Natural killer cell (primary cell): ENCODE results near the gene MTR. TPM values are rescaled to one million over a fixed set of nuclear protein-coding genes. Genes with fewer than 3 reads are reported as not detected.

Source experiments
- ATAC-seq, 3 donors: fragments of 150-1000 bp in 2 of 3; fragments of 200-7000 bp in 1 of 3; cut with Tn5 transposase; 1 replicate in 1 of 3; 2 replicates in 2 of 3; pipeline ENCODE4 v1.10.0; 2021; ENCODE audit warnings: mild to moderate bottlenecking in 2 of 3, moderate library complexity in 2 of 3
- DNase-seq, 2 donors: peaks; one replicate each; pipeline versions ENCODE4 v3.0.0 to v3.0.0-alpha.2; 2013 to 2021; ENCODE audit warnings: mixed read lengths in 1 of 2
- H3K27ac ChIP-seq: one replicate; pipeline ENCODE4 v1.5.1; 2013; ENCODE audit warnings: mild to moderate bottlenecking, low read length
- H3K27me3 ChIP-seq: one replicate; pipeline ENCODE4 v1.6.1; 2013; ENCODE audit warnings: low read length; ENCODE audit not compliant: control insufficient read depth, insufficient read depth
- H3K36me3 ChIP-seq: one replicate; pipeline ENCODE4 v1.6.1; 2013; ENCODE audit warnings: low read length; ENCODE audit not compliant: control insufficient read depth, insufficient read depth
- H3K4me1 ChIP-seq: one replicate; pipeline ENCODE4 v1.6.1; 2013; ENCODE audit warnings: low read length; ENCODE audit not compliant: control insufficient read depth, insufficient read depth
- H3K4me3 ChIP-seq: one replicate; pipeline ENCODE4 v1.5.1; 2013; ENCODE audit warnings: low read length
- H3K9me3 ChIP-seq: one replicate; pipeline ENCODE4 v1.6.1; 2013; ENCODE audit warnings: low read length; ENCODE audit not compliant: control insufficient read depth, insufficient read depth
- H3K27ac Mint-ChIP-seq, 2 donors: one replicate each; pipeline ENCODE4 v1.8.0; 2022; ENCODE audit warnings: mild to moderate bottlenecking in 2 of 2, mixed read lengths in 2 of 2, moderate library complexity in 1 of 2
- H3K27me3 Mint-ChIP-seq, 2 donors: one replicate each; pipeline ENCODE4 v1.8.0; 2022; ENCODE audit warnings: low read depth in 2 of 2, mixed read lengths in 2 of 2
- H3K36me3 Mint-ChIP-seq: one replicate; pipeline ENCODE4 v1.8.0; 2022; ENCODE audit warnings: mixed read lengths
- H3K4me1 Mint-ChIP-seq, 2 donors: one replicate each; pipeline ENCODE4 v1.8.0; 2022; ENCODE audit warnings: mixed read lengths in 2 of 2
- H3K4me3 Mint-ChIP-seq: one replicate; pipeline ENCODE4 v1.8.0; 2022; ENCODE audit warnings: mild to moderate bottlenecking, moderate library complexity, mixed read lengths
- H3K9me3 Mint-ChIP-seq, 2 donors: one replicate each; pipeline ENCODE4 v1.8.0; 2022; ENCODE audit warnings: mixed read lengths in 2 of 2
- WGBS: methylation state at CpG from one replicate; pipeline ENCODE4 v1.1.7; 2013; ENCODE audit warnings: missing lambda C conversion rate; ENCODE audit not compliant: insufficient coverage; 5-methylcytosine and 5-hydroxymethylcytosine counted together
- intact Hi-C: fragments of 100-400 bp; cut with micrococcal nuclease; formaldehyde crosslinking; loops from one replicate; pipeline ENCODE4 v1.14.2; 2022
- total RNA-seq, 4 donors: library from RNA; stranded (reverse); fragments of 120-200 nt in 1 of 4; gene quantifications; one replicate each; pipeline versions ENCODE4 v1.2.3 to v1.2.4, GENCODE V29; 2013 to 2022
- TF ChIP-seq, protein P1 (sequence below): fragments of 200-600 bp; IDR thresholded peaks from one replicate; pipeline ENCODE4 v1.8.0; 2022; ENCODE audit warnings: antibody characterized with exemption

MTR gene
- total RNA-seq, 3 donors from 2014 or later (not counting 1 experiment from before 2014, with no cell fraction given) = 28.4 to 41.1 (median 38.4) TPM

DNA sequence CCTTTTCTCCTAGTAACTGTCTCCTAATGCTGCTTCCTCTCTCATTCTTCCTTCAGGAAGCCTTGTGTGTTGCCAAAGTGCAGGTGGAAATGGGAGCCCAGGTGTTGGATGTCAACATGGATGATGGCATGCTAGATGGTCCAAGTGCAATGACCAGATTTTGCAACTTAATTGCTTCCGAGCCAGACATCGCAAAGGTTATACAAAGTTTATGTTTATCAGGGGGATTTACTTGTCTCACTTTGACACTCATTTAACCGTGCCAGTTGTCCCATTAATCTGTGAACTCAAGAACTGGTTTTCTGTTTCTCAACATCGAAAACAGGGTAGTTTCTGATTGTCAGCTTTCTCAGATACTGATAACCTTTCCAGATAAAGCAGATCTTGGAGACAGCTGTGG, 40.4 kb downstream of the MTR start:
- intact Hi-C loops = no loop called here
- TF ChIP-seq, protein P1, sequence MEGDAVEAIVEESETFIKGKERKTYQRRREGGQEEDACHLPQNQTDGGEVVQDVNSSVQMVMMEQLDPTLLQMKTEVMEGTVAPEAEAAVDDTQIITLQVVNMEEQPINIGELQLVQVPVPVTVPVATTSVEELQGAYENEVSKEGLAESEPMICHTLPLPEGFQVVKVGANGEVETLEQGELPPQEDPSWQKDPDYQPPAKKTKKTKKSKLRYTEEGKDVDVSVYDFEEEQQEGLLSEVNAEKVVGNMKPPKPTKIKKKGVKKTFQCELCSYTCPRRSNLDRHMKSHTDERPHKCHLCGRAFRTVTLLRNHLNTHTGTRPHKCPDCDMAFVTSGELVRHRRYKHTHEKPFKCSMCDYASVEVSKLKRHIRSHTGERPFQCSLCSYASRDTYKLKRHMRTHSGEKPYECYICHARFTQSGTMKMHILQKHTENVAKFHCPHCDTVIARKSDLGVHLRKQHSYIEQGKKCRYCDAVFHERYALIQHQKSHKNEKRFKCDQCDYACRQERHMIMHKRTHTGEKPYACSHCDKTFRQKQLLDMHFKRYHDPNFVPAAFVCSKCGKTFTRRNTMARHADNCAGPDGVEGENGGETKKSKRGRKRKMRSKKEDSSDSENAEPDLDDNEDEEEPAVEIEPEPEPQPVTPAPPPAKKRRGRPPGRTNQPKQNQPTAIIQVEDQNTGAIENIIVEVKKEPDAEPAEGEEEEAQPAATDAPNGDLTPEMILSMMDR = no peak
- Mint-ChIP-seq H3K4me1 (no peaks in the 10 kb centered on the region), H3K36me3 (peaks cover 27% of the 10 kb centered on the region), H3K27ac (no peak overlapping the region), H3K9me3 (no peaks in the 10 kb centered on the region), H3K4me3 (no peak overlapping the region), H3K27me3 (no peaks in the 10 kb centered on the region)
- H3K27ac ChIP-seq = no peak overlapping the region
- DNase-seq (no peak), ATAC-seq (no peak)
- H3K4me1 ChIP-seq = no peaks in the 10 kb centered on the region
- H3K27me3 ChIP-seq = no peaks in the 10 kb centered on the region
- 87% methylated on average over 4 of the region's 4 CpGs for WGBS
- H3K4me3 ChIP-seq = no peak overlapping the region
- no peaks in the 10 kb centered on the region for H3K9me3 ChIP-seq
- H3K36me3 ChIP-seq = peaks cover 79% of the 10 kb centered on the region

DNA sequence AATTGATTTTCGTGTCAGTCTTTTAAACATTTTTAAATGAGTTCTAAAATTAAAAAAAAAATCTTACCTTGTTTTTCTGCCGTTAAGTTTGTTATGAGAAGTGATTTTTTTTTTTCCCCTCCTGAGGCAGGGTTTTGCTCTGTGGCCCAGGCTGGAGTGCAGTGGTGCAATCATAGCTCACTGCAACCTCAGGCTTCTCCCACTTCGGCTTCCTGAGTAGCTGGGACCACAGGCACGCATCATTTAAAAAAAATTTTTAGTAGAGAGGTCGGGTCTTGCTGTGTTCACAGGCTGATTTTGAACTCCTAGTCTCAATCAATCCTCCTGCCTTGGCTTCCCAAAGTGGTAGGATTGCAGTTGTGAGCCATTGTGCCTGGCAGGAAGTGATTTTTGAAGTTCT, 41.1 kb downstream of the MTR start:
- WGBS = 68% methylated on average over 4 of the region's 5 CpGs
- no peaks in the 10 kb centered on the region for H3K27me3 Mint-ChIP-seq
- peaks cover 27% of the 10 kb centered on the region for H3K36me3 Mint-ChIP-seq
- no peaks in the 10 kb centered on the region for H3K9me3 Mint-ChIP-seq
- Histone ChIP-seq H3K4me1 (no peaks in the 10 kb centered on the region), H3K36me3 (peaks cover 77% of the 10 kb centered on the region), H3K27ac (no peak overlapping the region), H3K4me3 (no peak overlapping the region), H3K9me3 (no peaks in the 10 kb centered on the region), H3K27me3 (no peaks in the 10 kb centered on the region)
- TF ChIP-seq, protein P1 = no peak
- ATAC-seq = no peak
- H3K4me1 Mint-ChIP-seq = no peaks in the 10 kb centered on the region
- no peak for DNase-seq
- H3K27ac Mint-ChIP-seq = no peak overlapping the region
- intact Hi-C loops = no loop called here
- H3K4me3 Mint-ChIP-seq = no peak overlapping the region

GRCh38 chr1:236837115-236837514, 42.0 kb downstream of the MTR start:
- ATAC-seq = no peak
- peaks cover 73% of the 10 kb centered on the region for H3K36me3 ChIP-seq
- H3K27ac Mint-ChIP-seq = no peak overlapping the region
- intact Hi-C loops = no loop called here
- H3K9me3 ChIP-seq = no peaks in the 10 kb centered on the region
- H3K27me3 Mint-ChIP-seq = no peaks in the 10 kb centered on the region
- no peaks in the 10 kb centered on the region for H3K4me1 ChIP-seq
- WGBS = over 99% methylated on average over 4 of the region's 4 CpGs
- H3K4me3 Mint-ChIP-seq = no peak overlapping the region
- H3K36me3 Mint-ChIP-seq = peaks cover 27% of the 10 kb centered on the region
- H3K4me3 ChIP-seq = no peak overlapping the region
- no peak for DNase-seq
- no peaks in the 10 kb centered on the region for H3K9me3 Mint-ChIP-seq
- no peak overlapping the region for H3K27ac ChIP-seq
- TF ChIP-seq, protein P1 = no peak
- H3K4me1 Mint-ChIP-seq = no peaks in the 10 kb centered on the region
- no peaks in the 10 kb centered on the region for H3K27me3 ChIP-seq

DNA sequence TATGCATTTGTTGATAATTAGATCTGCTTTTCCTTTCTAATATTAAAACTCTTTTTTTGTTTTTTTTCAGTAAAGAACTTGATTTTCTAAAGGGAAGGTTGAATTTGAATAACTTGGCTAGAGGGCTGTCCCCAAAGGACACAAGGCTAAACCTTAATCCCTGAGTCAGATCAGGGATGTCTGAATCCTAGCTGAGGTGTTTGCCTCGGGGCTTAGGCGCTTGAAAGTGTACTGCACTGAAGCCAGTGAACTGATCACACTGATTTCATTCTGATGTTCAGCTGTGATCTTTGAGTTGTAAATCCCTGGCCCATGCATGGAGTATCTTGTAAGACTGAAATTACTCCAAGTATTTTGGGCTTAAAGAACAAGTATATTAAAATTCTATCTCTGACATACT, 42.8 kb downstream of the MTR start:
- peaks cover 68% of the 10 kb centered on the region for H3K36me3 ChIP-seq
- TF ChIP-seq, protein P1 = no peak
- no peaks in the 10 kb centered on the region for H3K27me3 ChIP-seq
- H3K27ac ChIP-seq = no peak overlapping the region
- DNase-seq (no peak), ATAC-seq (no peak)
- WGBS = 95% methylated on average over 2 of the region's 2 CpGs
- Mint-ChIP-seq H3K4me1 (no peaks in the 10 kb centered on the region), H3K27ac (no peak overlapping the region), H3K9me3 (no peaks in the 10 kb centered on the region), H3K4me3 (no peak overlapping the region), H3K27me3 (no peaks in the 10 kb centered on the region), H3K36me3 (peaks cover 24% of the 10 kb centered on the region)
- H3K4me1 ChIP-seq = no peaks in the 10 kb centered on the region
- no peaks in the 10 kb centered on the region for H3K9me3 ChIP-seq
- no peak overlapping the region for H3K4me3 ChIP-seq
- intact Hi-C loops = no loop called here
